Glomerular visceral epithelial cell (primary cell): Measurements from ENCODE around the gene ABCC12.

Experiments used
- DNase-seq: peaks from one replicate; pipeline ENCODE4 v3.0.0-alpha.2; 2016; ENCODE audit errors: extremely low spot score

ABCC12 gene

GRCh38 chr16:48132696-48133095, 23.1 kb downstream of the ABCC12 start:
- DNase-seq, result no peak

- no peak for DNase-seq
These were observed 24.4 kb downstream of the ABCC12 start for GRCh38 chr16:48131201-48131935.

GRCh38 chr16:48129926-48130325, 25.9 kb downstream of the ABCC12 start:
- DNase-seq, result no peak

- no peak for DNase-seq
These were observed 27.0 kb downstream of the ABCC12 start for GRCh38 chr16:48128769-48129168.

- peak; percentile 82 for DNase-seq
These were observed 28.8 kb downstream of the ABCC12 start for GRCh38 chr16:48126801-48127644.

- DNase-seq, result peak; percentile 13
These were observed 29.9 kb downstream of the ABCC12 start for GRCh38 chr16:48125888-48126287.

GRCh38 chr16:48124266-48124665, 31.5 kb downstream of the ABCC12 start:
- DNase-seq, result peak; percentile 57

- DNase-seq, result peak; percentile 94
These were observed 32.5 kb downstream of the ABCC12 start for GRCh38 chr16:48123104-48123788.

GRCh38 chr16:48121276-48121675, 34.5 kb downstream of the ABCC12 start:
- DNase-seq, result no peak

- DNase-seq, result no peak
These were observed 37.0 kb downstream of the ABCC12 start for GRCh38 chr16:48118841-48119240.

GRCh38 chr16:48117217-48118105, 38.3 kb downstream of the ABCC12 start:
- DNase-seq, result peak; percentile 37

- DNase-seq, result no peak
These were observed 40.5 kb downstream of the ABCC12 start for GRCh38 chr16:48115299-48115698.

GRCh38 chr16:48114410-48114809, 41.4 kb downstream of the ABCC12 start:
- DNase-seq, result no peak

- no peak for DNase-seq
These were observed 42.3 kb downstream of the ABCC12 start for GRCh38 chr16:48113471-48113870.

GRCh38 chr16:48113001-48113400, 42.8 kb downstream of the ABCC12 start:
- DNase-seq, result no peak

- DNase-seq, result no peak
These were observed 43.2 kb downstream of the ABCC12 start for GRCh38 chr16:48112600-48112999.

GRCh38 chr16:48110982-48111381, 44.8 kb downstream of the ABCC12 start:
- no peak for DNase-seq

- no peak for DNase-seq
These were observed 45.8 kb downstream of the ABCC12 start for GRCh38 chr16:48110000-48110399.

GRCh38 chr16:48109475-48109874, 46.3 kb downstream of the ABCC12 start:
- DNase-seq, result no peak

GRCh38 chr16:48106446-48106845, 49.3 kb downstream of the ABCC12 start:
- DNase-seq, result no peak
